HCT116 (cell line): ENCODE data around the gene BTBD18.

ENCODE experiments used
- ATF3 ChIP-seq: IDR thresholded peaks from 2 replicates; pipeline ENCODE4 v1.6.1; 2012
- CTCF ChIP-seq, 3 experiments: fragments of 200-600 bp in 1 of 3; sonication (generic) in 1 of 3; IDR thresholded peaks in 2 of 3; conservative IDR thresholded peaks in 1 of 3; 2 replicates each; pipeline ENCODE4 v1.5.1; 2012 to 2017; ENCODE audit warnings: low read depth in 2 of 3, low read length in 2 of 3, antibody characterized with exemption in 1 of 3, borderline replicate concordance in 1 of 3, control low read depth in 1 of 3, mild to moderate bottlenecking in 1 of 3, mixed read lengths in 1 of 3, mixed run types in 1 of 3, moderate library complexity in 1 of 3; ENCODE audit not compliant: insufficient read depth in 1 of 3
- EGR1 ChIP-seq: IDR thresholded peaks from 2 replicates; pipeline ENCODE4 v1.6.1; 2012; ENCODE audit warnings: low read depth
- ELF1 ChIP-seq: IDR thresholded peaks from 2 replicates; pipeline ENCODE4 v1.6.1; 2012; ENCODE audit warnings: low read depth, borderline replicate concordance
- EZH2 ChIP-seq: fragments of 200-600 bp; sonication (generic); IDR thresholded peaks from 2 replicates; pipeline ENCODE4 v1.6.1; 2017; ENCODE audit warnings: antibody characterized with exemption, mixed run types
- EZH2phosphoT487 ChIP-seq: fragments of 200-600 bp; IDR thresholded peaks from 2 replicates; pipeline ENCODE4 v1.6.1; 2018; ENCODE audit warnings: antibody characterized with exemption, borderline replicate concordance
- POLR2A ChIP-seq: IDR thresholded peaks from 2 replicates; pipeline ENCODE4 v1.7.0; 2011; ENCODE audit warnings: borderline replicate concordance; ENCODE audit not compliant: insufficient read depth, insufficient read length; ENCODE audit errors: extremely low read depth
- POLR2AphosphoS5 ChIP-seq: IDR thresholded peaks from 2 replicates; pipeline ENCODE4 v1.6.1; 2011; ENCODE audit warnings: mild to moderate bottlenecking, low read depth, low read length, moderate library complexity
- RAD21 ChIP-seq: IDR thresholded peaks from 2 replicates; pipeline ENCODE4 v1.6.1; 2012; ENCODE audit warnings: low read depth, mild to moderate bottlenecking
- SIN3A ChIP-seq: IDR thresholded peaks from 2 replicates; pipeline ENCODE4 v1.6.1; 2012; ENCODE audit warnings: low read depth
- SP1 ChIP-seq: IDR thresholded peaks from 2 replicates; pipeline ENCODE4 v1.6.1; 2012; ENCODE audit warnings: low read depth
- TCF7L2 ChIP-seq: IDR thresholded peaks from 2 replicates; pipeline ENCODE4 v1.7.0; 2011; ENCODE audit warnings: borderline replicate concordance, inconsistent platforms; ENCODE audit not compliant: insufficient read depth, insufficient read length; ENCODE audit errors: extremely low read depth
- ZNF274 ChIP-seq: fragments of 200-500 bp; sonication (Bioruptor generic); IDR thresholded peaks from 2 replicates; pipeline ENCODE4 v1.6.1; 2014; ENCODE audit warnings: mild to moderate bottlenecking, low read depth, low read length, inconsistent platforms

GRCh38 chr11:57727185-57727584, 24.4 kb downstream of the BTBD18 start:
- TF ChIP-seq CTCF (IDR thresholded peaks at IDR 0.05 in 2 of 3, conservative IDR thresholded peaks at IDR 0.05 in 1 of 3; ENCODE audit: borderline replicate concordance in 1 of 3, insufficient read depth in 1 of 3, low read depth in 2 of 3, low read length in 2 of 3) (no peak), POLR2A (no peak), EZH2phosphoT487 (no peak), POLR2AphosphoS5 (no peak), ELF1 (no peak), SIN3A (no peak), RAD21 (no peak), EGR1 (no peak), SP1 (no peak), TCF7L2 (no peak), ZNF274 (no peak), EZH2 (no peak), ATF3 (no peak)
